Gastrocnemius medialis (tissue), 4 donors: ENCODE measurements around the gene GDA.

Source experiments
- POLR2A ChIP-seq, 2 donors: fragments of 450-650 bp; IDR thresholded peaks; one replicate each; pipeline ENCODE4 v1.6.1; 2017; ENCODE audit warnings: antibody characterized with exemption in 2 of 2, mild to moderate bottlenecking in 2 of 2, moderate library complexity in 2 of 2
- TF ChIP-seq, protein P1 (sequence below), 5 experiments: fragments of 450-650 bp in 3 of 5; fragments of 200-600 bp in 2 of 5; sonication (generic) in 2 of 5; IDR thresholded peaks in 4 of 5; conservative IDR thresholded peaks in 1 of 5; 1 replicate in 4 of 5; 2 replicates in 1 of 5; pipeline ENCODE4 v1.5.1; 2016 to 2019; ENCODE audit warnings: antibody characterized with exemption in 5 of 5, mild to moderate bottlenecking in 3 of 5, moderate library complexity in 3 of 5

GRCh38 chr9:72156586-72156985, 7.3 kb downstream of the GDA start:
- TF ChIP-seq, protein P1, sequence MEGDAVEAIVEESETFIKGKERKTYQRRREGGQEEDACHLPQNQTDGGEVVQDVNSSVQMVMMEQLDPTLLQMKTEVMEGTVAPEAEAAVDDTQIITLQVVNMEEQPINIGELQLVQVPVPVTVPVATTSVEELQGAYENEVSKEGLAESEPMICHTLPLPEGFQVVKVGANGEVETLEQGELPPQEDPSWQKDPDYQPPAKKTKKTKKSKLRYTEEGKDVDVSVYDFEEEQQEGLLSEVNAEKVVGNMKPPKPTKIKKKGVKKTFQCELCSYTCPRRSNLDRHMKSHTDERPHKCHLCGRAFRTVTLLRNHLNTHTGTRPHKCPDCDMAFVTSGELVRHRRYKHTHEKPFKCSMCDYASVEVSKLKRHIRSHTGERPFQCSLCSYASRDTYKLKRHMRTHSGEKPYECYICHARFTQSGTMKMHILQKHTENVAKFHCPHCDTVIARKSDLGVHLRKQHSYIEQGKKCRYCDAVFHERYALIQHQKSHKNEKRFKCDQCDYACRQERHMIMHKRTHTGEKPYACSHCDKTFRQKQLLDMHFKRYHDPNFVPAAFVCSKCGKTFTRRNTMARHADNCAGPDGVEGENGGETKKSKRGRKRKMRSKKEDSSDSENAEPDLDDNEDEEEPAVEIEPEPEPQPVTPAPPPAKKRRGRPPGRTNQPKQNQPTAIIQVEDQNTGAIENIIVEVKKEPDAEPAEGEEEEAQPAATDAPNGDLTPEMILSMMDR (IDR thresholded peaks at IDR 0.05 in 4 of 5, conservative IDR thresholded peaks at IDR 0.05 in 1 of 5): no peak
- no peak for TF ChIP-seq POLR2A (IDR thresholded peaks at IDR 0.05)
